ENCODE results near the gene MAL.

DNA sequence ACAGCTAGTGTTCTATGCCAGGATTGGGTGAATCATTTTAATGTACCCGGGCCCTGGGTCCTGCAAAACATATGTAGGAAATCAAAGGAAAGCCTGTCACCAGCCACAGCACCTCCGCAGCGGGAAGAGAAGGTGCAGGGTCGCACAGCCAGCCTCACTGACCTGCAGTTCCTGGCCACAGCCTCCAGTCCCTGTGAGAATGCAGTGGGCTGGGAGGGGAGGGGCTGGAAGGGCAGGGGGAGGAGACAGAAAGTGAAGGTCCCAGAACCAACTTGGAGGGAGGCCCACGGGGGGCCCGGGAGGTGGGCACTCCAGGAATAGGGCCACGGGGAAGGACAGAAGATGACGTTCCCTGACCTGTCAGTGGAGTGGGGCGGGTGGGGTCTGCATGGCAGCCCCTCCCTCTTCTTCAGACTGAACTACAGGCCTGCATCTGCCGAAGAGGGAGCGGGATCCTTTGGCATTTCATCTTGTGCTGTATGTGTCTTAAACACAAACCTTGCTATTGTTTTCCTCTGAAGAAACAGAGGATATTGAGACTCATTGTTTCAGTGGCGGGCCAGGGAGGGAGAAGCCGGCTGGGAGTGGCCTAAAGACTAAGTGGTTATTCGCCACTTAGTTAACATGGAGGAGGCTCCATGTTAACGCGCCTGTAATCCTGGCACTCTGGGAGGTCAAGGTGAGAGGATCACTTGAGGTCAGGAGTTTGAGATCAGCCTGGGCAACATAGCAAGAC is 7.5 kb downstream of the MAL start:
- TF ChIP-seq, protein P1, sequence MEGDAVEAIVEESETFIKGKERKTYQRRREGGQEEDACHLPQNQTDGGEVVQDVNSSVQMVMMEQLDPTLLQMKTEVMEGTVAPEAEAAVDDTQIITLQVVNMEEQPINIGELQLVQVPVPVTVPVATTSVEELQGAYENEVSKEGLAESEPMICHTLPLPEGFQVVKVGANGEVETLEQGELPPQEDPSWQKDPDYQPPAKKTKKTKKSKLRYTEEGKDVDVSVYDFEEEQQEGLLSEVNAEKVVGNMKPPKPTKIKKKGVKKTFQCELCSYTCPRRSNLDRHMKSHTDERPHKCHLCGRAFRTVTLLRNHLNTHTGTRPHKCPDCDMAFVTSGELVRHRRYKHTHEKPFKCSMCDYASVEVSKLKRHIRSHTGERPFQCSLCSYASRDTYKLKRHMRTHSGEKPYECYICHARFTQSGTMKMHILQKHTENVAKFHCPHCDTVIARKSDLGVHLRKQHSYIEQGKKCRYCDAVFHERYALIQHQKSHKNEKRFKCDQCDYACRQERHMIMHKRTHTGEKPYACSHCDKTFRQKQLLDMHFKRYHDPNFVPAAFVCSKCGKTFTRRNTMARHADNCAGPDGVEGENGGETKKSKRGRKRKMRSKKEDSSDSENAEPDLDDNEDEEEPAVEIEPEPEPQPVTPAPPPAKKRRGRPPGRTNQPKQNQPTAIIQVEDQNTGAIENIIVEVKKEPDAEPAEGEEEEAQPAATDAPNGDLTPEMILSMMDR (IDR thresholded peaks at IDR 0.05): no peak
- no peak for TF ChIP-seq ATF1 (CRISPR knock-in tag; IDR thresholded peaks at IDR 0.05)
